Astrocyte (in vitro differentiated cells and primary cell): ENCODE data around the gene VEZT.

Experiments used
- EZH2 ChIP-seq: IDR thresholded peaks from 2 replicates; pipeline ENCODE4 v1.6.1; 2012; ENCODE audit warnings: mild to moderate bottlenecking, low read length, inconsistent platforms; ENCODE audit not compliant: insufficient read depth
- TF ChIP-seq, protein P1 (sequence below): IDR thresholded peaks from 2 replicates; pipeline ENCODE4 v1.5.1; 2011; ENCODE audit warnings: low read depth, mild to moderate bottlenecking, inconsistent platforms, low read length, moderate library complexity; ENCODE audit not compliant: insufficient read depth

DNA sequence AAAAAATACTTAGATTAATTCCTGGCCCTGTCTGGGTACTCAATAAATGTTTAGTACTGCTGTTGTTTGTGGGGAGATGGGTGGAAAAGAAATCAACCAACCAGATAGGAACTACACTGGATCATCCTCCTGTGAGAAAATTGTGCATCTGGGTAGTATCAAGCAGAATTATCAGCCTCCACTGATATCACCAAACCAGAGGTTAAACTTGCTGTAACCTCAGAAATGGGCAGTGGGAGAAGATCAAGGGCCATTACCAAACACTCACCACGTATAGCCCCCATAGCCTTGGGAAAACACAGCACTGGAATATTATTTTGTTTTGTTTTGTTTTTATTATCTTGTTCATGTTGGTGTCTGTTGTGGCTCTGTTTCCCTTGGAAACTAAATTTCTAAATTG is 19.7 kb downstream of the VEZT start:
- TF ChIP-seq, protein P1, sequence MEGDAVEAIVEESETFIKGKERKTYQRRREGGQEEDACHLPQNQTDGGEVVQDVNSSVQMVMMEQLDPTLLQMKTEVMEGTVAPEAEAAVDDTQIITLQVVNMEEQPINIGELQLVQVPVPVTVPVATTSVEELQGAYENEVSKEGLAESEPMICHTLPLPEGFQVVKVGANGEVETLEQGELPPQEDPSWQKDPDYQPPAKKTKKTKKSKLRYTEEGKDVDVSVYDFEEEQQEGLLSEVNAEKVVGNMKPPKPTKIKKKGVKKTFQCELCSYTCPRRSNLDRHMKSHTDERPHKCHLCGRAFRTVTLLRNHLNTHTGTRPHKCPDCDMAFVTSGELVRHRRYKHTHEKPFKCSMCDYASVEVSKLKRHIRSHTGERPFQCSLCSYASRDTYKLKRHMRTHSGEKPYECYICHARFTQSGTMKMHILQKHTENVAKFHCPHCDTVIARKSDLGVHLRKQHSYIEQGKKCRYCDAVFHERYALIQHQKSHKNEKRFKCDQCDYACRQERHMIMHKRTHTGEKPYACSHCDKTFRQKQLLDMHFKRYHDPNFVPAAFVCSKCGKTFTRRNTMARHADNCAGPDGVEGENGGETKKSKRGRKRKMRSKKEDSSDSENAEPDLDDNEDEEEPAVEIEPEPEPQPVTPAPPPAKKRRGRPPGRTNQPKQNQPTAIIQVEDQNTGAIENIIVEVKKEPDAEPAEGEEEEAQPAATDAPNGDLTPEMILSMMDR: no peak
- TF ChIP-seq EZH2: no peak
